GM18873 (cell line): Measurements from ENCODE around the gene TTC23.
"Not testable (repeated sequence)": the region's sequence is repeated elsewhere in the genome, so short reads cannot be mapped to it uniquely, and the experiment has no call there.

Experiments
- ATAC-seq: cut with Tn5 transposase; IDR thresholded peaks from one replicate; pipeline ENCODE4 v1.9.1; 2021; ENCODE audit warnings: mild to moderate bottlenecking, moderate library complexity, moderate number of reproducible peaks; ENCODE audit not compliant: unreplicated experiment, low FRiP score

TTC23 gene

DNA sequence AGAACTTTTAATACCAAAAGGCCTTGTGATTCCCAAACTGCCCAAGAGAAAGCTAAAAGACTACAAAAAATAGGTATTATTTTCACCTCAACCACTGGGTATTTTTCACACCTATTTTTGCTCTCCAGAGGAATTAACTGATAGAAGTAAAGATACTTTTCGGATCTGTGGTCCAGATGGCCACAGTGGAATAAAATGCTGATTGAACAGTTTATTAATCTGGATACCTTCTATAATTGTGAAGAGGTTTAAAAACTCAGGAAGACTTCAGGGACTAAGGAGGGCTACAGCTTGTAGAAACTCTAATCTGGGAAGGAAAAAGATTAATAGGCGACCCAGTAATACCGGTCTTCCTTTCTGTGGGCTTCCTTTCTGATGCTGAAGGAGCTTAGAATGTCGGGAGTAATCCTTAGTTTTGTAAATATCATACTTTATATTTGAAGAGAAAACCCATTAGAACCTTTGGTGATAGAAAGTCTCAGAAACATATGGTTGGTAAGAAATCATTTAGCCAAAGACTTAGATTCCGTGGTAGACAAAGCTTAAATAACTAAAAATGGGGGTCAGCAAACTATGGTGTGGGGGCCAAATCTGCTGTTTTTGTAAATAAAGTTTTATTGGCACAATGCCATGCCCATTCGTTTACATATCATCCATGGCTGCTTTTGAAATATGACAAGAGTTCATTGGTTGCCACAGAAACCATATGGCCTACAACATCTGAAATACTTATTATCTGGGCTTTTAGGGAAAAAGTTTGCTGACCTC is 47.8 kb downstream of the TTC23 start:
- no peak for ATAC-seq

DNA sequence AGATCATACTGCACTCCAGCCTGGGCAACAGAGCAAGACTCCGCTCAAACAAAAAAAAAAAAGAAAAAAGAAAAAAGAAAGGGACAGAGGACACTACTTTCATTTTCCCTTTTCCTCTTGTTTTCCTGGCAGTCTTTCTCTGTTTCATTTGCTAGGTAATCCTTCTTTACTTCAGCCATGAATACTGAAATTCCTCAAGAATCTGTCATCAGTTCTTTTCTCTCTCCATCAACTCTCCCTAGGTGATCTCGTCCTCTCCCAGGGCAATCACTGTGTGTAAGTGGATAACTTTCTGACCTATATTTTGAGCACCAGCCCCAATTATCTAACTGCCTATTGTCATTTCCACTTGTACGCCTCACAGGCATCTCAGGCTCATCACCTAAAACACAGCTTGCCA is 51.5 kb downstream of the TTC23 start:
- no peak for ATAC-seq

DNA sequence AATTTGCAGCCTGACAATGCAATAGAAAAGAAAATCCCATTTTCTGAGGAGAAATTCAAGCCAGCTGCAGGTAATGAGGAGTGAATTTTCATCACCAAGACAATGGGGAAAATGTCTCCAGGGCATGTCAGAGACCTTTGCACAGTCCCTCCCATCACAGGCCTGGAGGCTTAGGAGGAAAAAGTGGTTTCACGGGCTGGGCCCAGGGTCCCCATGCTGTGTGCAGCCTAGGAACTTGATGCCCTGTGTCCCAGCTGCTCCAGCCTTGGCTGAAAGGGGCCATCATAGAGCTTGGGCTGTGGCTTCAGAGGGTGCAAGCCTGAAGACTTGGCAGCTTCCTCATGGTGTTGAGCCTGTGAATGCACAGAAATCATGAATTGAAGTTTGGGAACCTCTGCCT is 57.2 kb downstream of the TTC23 start:
- not testable (repeated sequence) for ATAC-seq

DNA sequence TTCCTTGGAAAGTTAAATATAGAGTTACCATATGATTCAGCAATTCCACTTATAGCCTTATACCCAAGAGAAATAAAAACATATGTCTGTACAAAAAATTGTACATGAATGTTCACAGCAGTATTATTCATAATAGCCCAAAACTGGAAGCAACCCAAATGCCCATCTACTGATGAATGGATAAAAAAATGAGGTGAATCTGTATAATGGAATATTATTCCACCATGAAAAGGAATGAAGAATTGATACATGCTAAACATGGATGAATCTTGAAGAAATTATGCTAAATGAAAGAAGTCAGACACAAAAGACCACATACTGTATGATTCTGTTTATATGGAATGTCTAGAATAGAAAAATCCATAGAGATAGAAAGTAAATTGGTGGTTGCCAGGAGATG is 61.4 kb downstream of the TTC23 start:
- no peak for ATAC-seq

DNA sequence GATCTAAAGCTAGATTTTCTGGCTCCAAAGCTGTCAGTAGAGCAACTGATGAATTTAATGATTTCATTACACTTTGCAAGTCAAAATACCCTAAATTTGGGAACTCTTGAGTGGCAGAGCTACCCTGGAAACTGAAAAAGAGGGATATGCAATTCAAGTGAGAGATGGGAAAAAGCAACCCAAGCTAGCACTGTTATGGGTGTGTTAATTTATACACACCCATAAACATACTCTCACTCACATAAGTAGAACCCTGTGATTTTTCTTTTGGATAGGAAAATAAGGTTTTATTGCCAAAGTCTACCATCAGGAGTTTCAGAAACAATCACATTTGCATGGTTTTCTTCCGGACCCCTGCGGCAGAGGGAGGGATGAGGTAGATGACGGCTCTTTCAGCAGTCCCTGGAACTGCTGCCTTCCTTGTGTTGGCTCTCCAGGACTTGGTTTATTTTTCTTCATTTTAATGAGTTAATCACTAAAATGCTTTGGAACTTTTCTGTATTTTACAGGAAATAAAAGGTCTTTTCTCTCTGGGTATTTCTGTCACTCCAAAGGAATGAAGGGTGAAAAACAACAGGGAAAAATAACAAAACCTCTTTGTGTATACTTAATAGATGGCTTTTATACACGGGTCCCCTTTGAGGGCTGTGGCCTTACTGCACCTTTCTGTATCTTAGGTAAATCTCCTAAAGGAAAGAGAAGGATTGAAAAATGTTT is 63.8 kb downstream of the TTC23 start:
- ATAC-seq, result no peak

DNA sequence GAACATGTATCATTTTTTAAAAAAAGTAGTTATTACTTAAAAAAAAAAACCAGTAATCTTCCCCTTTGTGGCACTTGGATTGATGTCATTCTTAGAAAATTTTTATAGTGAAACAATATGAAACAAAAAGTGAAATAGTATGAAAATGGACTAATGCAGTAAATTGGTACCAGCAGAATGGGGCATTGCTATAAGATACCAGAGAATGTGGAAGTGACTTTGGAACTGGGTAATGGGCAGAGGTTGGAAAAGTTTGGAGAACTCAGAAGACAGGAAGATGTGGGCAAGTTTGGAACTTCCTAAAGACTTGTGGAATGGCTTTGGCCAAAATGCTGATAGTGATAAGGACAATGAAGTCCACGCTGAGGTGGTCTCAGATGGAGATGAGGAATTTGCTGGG is 66.6 kb downstream of the TTC23 start:
- no peak for ATAC-seq

DNA sequence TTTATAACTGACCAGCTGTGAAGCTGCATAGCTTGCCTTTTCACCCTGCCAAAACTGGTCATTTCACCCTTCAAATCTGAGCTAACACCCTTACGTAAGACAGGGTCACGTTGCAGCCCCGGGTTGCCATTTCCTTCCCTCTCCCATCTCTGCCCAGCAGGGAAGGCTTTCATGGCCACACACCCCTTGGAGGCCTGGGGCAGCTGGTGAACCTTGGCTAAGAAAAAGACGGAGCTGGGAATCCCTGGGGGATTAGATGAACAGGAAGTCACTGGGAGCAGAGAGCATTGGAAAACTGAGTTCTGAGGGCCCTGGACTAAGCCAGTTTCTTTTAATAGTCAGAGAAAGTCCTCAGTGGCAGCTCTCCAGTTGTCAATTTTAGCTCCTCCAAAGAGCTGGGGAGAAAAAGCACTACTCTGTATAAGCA is 67.8 kb downstream of the TTC23 start:
- ATAC-seq, result no peak

DNA sequence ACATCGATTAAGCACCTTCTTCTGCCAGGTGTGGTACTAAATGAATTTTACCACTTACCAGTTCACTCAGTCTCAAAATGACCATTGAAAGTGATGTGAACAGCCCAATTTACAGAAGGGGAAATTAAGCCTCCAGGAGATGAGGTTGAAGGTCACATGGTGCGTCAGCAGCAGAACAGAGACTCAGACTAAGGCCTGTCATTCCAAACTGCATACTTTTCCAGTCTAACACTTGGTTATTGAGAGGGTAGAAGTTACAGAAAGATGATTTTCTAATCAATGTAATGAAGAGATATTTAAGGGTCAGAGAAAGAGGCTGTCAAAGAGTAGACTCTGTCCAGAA is 68.4 kb downstream of the TTC23 start:
- no peak for ATAC-seq

DNA sequence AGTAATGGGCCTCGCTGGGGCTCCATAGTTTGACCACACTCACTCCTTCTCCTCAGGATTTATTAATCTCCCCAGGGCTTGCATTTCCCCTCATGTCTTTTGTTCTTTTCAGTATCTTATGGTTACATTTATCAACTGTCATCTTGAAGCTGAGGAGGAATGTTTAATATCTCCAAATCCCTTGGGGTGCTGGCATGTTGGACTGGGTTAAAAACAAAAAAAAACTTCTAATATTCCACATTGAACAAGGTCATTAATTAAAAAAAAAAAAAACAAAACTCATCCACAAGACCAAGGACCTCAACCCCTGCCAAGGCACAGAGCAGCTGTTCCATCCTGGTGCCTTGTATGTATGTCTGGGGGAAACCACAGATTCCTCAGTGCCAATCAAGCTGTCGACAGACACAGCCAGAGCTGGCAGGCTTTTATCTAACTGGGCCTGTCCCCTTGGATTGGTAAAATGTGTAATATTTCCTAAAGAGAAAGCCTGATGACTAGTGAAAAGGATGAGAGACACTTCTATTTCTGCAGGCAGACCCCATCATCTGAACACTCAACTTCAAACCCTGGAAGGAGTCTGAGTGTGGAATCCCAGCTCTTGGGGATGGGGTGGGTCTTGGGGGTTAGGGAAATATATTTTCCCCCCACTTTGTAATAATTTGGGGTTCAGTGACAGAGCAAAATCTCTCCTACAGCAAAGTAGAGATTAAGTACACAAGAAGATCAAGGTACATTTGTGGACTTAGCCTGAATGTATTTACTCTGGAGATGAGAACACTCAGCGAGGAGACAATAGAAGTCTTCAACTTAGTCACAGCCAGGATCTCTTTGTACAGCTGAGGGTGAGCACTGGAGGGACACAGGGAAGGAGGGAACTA is 69.1 kb downstream of the TTC23 start:
- no peak for ATAC-seq

DNA sequence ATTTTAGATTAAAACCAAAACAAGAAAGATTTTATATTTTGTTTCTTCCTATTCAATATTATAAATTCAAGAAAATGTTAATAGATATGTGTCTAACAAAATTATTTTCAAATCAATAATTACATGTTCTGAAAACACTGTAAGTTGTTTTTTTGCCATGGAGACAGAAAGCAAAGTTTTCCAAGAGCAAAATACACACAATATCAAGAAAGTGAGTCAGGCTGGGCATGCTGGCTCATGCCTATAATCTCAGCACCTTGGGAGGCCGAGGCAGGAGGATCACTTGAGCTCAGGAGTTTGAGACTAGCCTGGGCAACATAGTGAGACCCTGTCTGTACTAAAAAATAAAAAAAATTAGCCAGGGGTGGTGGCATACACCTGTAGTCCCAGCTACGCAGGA is 71.7 kb downstream of the TTC23 start:
- no peak for ATAC-seq

DNA sequence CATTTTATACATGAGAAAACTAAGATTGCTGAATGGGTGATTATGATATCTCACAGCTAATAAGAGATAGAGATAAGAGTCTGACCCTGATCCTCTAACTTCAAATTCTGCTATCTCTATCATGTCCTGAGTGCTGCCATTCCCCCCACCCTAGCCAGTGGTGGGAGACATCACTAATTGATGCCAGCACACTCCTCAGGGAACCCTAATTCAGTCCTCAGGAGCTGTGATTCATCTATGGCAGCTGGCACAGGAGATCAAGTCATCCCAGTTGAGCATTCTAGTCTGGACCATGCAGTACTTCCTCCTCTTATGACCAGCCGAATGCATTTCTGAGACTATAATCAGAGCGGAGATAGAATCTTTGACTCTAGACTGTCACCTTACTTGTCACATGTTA is 72.6 kb downstream of the TTC23 start:
- no peak for ATAC-seq

DNA sequence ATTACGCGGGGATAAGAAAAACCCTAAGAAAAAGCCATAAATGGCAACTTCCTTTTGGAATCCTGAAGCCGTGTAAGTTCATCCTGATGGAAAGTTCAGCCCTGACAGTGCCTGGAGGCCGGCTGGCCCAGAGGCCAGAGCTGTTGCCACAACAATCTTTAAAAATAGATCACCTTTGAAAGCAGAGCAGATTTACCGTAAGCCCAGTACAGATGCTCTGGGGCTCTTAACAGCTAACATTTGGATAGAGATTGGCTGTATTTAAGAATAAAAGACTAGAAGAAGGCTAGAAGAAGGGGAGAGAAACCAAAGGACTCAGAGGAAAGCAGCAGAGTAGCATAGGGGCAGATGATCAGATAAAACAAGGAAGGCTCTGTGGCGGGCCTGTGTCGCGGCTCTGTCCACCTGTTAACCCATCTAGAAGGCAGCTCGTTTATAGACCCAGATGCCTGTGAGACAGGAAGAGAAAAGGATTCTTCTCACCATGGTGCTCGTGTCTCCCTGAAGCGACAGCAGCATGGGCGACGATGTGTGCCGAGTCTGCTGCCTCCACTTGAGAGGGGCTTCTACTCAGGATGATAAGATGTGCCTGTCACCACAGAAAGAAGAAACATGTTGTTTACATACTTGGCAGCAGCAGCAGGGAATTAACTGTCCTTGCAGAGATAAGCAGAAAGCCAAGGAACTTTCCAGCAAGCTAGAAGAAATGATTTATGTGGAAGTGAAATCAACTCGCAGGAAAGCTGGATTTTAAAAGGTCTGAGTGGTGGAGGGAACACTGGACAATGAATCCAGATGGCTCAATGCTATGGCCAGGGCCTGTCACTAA is 74.6 kb downstream of the TTC23 start:
- ATAC-seq, result no peak

DNA sequence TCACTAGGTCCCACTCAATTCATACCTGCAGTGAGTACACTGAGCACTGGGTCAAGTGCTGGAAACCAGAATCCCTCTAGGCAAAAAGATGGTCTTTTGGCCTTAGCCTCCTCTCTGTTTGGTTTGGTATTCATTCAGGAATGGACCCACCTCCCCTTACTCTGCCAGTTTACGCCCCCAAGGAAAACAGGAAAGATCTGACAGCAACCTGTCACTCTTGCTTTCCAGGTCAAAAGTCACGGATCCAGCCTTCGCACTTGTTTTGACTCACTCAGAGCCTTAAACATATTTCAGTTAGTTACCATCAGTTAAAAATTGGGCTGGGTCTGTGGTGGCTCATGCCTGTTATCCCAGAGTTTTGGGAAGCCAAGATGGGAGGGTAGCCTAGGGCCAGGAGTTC is 76.4 kb downstream of the TTC23 start:
- no peak for ATAC-seq

DNA sequence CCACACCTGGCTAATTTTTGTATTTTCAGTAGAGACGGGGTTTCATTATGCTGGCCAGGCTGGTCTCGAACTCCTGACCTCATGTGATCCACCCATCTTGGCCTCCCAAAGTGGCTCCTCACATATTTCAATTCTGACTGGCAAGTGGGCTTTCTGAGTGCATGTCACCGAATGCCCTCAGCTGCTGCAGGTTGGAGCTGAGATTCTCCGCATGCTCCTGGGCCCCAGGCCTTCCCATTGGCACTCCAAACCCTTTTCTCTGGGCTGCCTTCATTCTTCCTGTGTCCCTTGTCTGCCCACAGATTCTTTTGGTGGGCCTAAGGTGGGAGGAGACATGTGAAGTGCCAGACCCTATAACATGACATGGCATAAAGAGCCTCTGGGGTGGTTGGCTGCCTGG is 77.2 kb downstream of the TTC23 start:
- ATAC-seq, result no peak

DNA sequence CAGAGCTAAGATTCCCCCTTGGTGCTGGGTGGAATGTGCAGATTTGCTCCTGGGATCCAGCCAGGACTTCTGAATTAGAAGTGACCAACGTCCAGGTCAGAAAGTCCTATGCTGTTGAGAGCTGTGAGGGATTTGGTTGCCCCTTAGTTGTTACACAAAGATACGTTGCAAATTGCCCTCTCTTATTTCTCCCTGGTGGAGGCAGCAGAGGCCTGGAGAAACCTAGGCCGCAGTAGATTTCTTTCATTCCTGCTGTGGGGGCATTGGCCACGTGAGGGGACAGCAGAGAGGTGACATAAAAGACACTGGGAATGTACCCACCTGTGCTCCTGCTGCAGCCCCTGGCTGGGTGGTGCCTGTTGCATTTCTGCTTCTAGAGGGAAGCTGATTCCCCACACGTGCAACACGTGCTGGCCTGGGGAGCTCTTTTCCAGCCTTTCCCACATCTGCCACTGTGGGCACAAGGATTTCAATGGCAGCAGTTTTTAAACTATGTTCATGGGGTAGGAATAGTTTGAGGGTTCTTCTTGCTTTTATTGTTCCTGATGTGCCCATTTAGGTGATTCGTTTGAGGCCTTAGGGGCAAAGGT is 78.8 kb downstream of the TTC23 start:
- ATAC-seq, result no peak

DNA sequence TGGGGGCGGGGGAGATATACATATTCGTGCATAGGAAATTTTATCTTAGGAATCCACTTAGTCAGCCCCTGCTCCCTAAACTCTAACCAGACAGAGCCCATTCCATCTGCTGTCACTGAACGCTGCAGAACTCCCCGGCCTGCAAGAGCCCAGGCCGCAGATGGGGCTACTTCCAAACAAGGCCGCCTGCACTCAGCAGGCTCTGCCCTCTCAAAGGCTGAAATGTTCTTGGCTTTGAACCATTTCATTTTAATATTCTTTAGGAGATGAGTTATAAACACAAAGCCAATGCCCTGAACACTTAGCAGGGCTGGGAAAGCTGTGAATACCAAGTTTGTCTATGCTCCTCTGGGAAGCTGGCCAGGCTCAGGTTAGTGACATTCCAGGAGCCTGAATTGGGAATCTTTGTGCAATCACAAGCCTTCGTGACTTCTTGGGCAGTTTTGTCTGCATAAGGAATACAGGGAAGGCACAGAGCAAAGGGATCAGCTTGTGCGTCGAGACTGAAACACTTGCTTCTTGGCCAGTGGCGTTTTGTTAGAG is 79.5 kb downstream of the TTC23 start:
- ATAC-seq, result no peak

DNA sequence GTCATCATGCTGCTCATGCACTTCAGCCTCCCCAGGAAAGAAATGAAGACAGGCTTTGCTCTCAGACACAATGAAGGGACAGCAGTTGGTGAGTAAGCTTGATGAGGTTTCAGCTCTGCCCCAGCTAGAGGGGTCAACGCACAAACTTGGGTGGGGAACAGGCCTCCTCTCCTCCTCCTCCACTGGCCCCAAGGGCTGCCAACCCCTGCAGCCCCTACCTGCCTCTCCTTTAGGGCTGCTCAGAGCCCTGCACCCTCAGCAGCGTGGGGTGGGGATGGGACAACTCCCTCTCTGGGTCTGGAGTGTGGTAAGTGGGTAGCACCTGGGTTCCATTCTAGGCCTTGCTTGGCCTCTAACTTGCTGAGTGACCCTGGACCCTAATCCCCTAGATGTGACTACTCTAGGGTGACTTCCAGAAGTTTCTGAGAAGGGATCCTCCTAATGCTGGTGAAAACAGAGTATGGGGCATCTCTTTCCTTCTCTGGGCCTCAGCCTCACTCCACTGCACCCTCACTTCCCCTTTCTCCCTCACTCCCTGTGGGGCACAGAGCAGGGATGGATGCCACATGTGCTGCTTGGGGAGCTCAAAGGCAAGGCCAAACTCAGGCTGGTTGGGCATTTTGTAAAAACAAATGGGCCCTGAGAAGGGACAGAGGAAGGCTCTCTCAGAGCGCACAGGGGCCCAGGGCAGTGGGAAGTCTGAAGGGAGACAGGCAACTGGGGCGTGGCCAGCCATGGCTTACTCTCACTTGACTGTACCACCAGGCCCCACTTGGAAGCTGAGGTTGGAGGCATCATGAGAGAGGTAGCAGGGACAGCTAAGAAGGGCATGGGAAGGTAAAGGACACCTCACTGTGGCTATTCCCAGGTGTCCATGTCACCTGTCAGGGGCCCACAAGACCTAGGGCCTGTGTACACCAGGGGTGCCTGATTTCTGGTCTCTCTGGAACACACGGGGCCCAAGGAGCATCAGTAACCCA is 80.5 kb downstream of the TTC23 start:
- no peak for ATAC-seq

DNA sequence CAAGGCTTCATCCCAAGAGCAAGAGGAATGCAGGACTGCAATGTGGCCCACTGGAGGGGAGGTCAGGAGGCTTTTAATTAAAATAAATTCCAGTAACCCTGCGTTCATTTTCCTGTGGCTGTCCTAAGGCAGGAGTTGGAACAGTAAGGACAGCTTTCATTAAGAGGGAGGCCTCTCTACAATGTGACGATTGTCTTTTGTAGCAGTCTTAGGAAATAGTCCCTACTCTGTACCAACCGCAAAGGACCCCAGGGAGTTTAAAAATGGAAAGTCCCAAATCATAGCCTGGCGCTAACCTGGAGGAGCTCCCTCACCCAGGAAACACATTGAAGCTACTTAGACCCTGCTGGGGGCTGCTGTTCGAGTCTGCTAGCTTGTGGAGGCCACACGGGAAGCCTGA is 81.7 kb downstream of the TTC23 start:
- no peak for ATAC-seq

DNA sequence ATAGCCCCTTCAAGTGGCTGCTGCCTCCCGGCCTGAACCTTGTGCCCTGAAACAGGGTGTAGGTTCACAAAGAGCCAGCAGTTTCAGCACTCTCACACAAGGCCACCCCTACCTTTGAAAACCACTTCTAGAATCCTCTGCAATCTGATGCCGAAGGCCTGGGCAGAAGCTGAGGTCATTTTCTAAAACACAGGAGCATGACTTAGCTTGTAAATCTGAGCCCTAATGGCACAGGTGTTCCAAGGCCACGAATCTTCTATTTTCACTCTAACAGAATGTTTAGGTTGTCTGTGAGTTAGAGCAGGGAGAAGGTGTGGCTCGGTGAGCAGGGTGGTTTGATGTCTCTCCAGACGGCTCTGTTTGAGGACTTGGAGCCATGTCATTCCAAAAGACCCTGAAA is 82.2 kb downstream of the TTC23 start:
- no peak for ATAC-seq
